KOPT-K1 (cell line): ENCODE measurements around the gene STX18.

Source experiments
- H3K27ac ChIP-seq: fragments of 200-600 bp; sonication (generic); 2 replicates; pipeline ENCODE4 v1.5.1; 2016; ENCODE audit warnings: antibody characterized with exemption, mild to moderate bottlenecking, low read depth, low read length; ENCODE audit not compliant: poor library complexity, severe bottlenecking
- H3K36me3 ChIP-seq: fragments of 200-600 bp; sonication (generic); 2 replicates; pipeline ENCODE4 v1.5.1; 2017; ENCODE audit warnings: antibody characterized with exemption, mild to moderate bottlenecking, low read length, moderate library complexity; ENCODE audit not compliant: insufficient read depth
- H3K9me3 ChIP-seq: fragments of 200-600 bp; sonication (generic); 2 replicates; pipeline ENCODE4 v1.5.1; 2017; ENCODE audit warnings: antibody characterized with exemption, low read length, mild to moderate bottlenecking; ENCODE audit not compliant: insufficient read depth, poor library complexity, severe bottlenecking

Gene STX18

DNA sequence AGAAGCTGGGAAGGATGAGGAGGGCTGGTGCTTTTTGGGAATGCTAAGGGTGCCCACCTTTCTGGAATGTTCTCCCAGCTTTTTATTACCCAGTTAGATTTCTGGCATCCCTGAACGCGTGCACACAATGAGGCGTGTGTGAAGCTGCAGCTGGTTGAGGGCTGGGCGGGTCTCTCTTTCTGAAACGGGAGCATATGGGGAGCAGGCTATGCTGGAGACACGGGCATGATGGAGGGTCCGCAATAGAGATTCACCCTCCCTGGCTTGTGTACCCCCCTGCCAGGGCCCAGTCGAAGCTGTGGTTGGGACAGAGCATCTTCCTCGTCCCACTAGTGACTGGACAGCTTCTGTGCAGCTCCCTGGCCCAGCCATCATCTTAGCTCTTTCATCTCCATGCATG lies 146.5 kb downstream of the STX18 start:
- no peaks in the 10 kb centered on the region for H3K36me3 ChIP-seq
- peaks cover 5% of the 10 kb centered on the region for H3K9me3 ChIP-seq
- H3K27ac ChIP-seq, result no peak overlapping the region

DNA sequence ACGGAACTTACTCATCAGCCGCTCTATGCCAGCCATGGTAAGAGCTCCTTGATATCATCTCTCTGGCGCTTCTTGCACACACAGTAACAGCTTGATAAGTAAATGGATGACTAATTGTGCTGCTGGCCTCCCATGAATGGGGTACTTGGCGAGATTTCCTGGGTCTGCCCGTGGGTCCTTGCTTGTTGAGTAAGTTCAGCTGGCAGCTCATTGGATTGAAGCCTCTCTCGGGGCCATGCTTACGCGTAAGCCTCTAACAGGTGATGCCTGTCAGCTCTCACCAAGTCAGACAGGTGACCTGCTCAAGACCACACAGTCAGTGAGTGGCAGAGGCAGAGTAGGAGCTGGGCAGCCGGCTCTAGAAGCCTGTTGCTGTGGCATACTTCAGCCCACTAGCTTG lies 147.2 kb downstream of the STX18 start:
- Histone ChIP-seq H3K36me3 (no peaks in the 10 kb centered on the region), H3K27ac (no peak overlapping the region), H3K9me3 (no peaks in the 10 kb centered on the region)

DNA sequence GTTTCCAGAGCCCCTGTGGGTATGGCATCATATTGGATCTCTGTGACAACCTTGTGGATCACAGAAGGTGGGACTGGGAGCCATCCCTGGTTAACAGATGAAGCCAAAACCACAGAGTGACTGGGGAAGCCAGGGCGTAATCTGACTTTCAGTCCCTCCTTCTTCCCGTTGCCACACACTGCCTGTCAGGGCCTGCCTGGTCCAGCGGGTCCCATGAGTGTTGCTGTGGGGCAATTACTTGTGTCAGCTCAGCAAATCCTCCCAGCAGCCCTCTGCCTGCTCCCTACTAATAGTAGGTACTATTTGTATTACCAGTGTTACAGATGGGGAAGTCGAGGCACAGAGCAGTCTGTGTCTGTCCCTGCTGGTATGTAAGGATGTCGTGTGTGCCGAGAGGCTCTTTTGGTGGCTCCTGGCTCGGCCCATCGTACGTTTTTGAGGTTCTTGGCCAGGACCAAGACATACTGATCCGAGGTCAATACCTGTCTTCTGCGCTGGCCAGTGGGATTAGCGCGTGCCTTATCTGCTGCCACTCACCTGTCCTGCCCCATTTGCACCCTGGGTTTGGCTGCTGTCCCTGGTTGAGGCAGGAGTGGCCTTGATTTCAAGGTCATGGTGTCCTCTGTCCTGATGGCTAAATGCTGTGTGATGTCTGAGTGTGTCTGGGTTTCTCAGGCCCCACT lies 149.2 kb downstream of the STX18 start:
- H3K36me3 ChIP-seq, result no peaks in the 10 kb centered on the region
- no peaks in the 10 kb centered on the region for H3K9me3 ChIP-seq
- H3K27ac ChIP-seq, result no peak overlapping the region

DNA sequence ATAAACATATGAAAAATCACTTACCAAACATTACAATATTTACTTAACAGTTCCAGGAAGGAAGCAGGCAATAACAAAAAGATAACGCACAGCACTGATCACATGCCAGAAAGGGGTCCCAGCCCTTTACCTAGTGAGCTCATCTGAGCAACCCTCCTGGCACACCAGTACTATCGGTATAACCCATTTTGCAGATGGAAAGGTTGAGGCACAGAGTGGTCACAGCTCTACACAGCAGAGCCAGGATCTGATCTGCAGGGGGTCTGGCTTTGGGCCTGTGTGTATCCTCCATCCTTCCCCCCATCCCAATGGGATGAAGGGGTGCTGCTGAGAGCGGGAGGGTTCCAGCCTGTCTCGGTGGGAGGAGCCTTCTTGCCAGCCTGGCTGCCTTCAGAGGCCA lies 150.0 kb downstream of the STX18 start:
- Histone ChIP-seq H3K36me3 (no peaks in the 10 kb centered on the region), H3K27ac (no peak overlapping the region), H3K9me3 (no peaks in the 10 kb centered on the region)

DNA sequence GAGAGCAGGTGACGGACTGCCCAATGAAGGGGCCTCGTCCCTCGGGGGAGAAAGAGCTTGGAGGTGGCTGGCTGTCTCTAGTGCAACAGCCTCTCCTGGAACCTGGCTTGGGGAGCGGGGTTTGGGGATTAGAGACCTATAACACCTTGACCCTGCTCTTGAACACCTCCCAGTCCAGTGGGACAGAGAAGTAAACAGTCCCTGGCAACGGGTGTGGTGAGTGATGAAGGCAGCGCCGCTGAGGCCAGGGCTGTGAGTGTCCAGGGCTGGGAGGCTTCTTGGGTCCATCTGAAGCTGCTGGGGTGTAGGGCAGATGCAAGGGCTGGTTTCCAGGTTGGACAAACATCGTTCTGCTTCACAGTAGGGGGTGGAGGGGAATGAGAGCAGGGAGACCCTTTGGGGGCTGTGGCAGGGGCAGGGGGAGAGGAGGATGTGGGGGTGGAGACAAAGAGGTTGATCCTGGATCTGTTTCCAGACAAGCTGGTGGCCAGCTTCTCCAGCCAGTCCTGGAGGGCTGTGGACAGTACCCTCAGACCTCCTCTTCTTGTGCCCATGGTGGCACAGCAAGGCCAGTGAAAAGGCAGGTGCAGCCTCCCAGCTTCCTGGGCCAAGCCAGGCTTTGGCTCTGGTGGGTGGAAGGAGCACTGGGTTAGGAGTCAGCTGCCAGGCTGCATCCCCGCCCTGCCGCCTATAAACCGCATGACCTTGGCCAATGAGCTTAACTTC lies 151.2 kb downstream of the STX18 start:
- Histone ChIP-seq H3K36me3 (no peaks in the 10 kb centered on the region), H3K9me3 (no peaks in the 10 kb centered on the region), H3K27ac (no peak overlapping the region)

DNA sequence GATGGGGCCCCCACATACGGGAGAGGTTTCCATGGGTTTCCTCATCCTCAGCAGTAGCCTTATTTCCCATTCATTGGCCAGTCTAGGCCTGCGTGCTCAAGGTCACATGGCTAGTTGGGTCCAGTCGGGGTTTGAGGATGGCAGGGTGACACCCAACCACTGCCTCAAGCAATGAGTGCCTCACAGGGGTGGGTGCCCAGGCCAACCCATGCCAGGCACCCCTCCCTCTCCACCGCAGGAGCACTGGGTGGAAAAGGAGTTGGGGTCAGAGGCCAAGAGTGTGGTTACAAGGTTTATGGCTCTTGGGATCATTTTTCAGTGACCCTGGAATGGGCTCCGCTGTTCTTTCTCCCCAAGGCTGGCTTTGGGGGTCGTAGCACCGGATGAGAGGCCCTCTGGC lies 151.8 kb downstream of the STX18 start:
- H3K27ac ChIP-seq, result no peak overlapping the region

DNA sequence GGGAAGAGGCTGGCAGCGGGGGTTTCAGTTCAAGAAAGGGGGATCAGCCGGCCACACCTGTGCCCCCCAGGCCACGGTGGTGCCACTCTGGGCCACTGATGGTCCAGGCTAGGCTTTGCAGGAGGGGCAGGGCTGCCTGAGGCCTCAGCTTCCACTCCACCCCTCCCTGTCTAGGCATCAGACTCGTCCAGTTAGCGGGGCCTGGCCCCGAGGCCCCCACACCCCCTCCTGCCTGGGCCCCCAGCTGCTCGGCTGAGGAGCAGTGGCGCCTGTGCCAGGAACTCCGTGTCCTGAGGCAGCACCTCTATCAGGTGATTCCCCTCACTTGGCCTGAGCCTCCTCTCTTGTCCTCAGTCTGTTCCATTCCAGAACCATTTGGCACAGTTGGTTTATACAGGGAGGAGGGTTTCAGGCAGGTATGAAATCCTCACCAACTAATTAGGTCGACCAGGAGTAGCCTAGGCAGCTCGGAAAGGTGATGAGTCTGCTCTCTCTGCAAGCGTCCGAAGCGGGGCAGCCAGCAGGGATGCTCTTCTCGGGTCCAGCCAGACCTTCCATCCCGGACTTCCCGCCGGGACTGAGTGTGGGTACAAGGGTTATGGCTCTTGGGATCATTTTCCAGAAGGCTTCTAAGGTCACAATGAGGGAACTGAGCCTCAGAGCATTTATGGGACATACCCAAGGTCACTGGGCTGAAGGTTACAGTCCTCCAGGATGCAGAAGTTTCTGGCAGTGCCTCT lies 152.8 kb downstream of the STX18 start:
- H3K9me3 ChIP-seq, result no peaks in the 10 kb centered on the region
- H3K36me3 ChIP-seq, result no peaks in the 10 kb centered on the region
- no peak overlapping the region for H3K27ac ChIP-seq

More for the DNA sequence above, 151.8 kb downstream of the STX18 start:
- H3K9me3 ChIP-seq, result no peaks in the 10 kb centered on the region
- no peaks in the 10 kb centered on the region for H3K36me3 ChIP-seq

DNA sequence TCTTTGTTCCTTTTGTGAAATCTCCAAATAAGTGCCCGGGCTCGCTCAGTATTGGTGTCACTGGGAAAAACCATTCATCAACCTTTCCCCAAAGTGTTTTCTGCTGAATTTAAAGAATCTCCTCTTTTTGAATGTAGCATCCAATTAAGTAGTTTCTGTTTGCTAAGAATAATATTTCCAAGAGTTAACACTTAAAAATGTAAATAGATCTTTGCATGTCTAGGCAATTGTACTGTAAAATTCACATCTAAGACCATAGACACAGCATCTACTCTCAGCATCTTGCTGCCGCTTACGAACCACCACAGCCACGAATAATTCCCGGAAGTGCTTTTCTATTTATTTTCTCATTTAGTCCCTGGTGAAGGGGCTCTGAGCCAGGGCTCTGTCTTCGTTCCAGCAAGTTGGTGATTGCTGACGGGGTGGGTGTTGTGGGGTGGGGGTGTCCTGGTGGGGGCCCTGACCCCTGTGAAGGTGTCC lies 153.5 kb downstream of the STX18 start:
- Histone ChIP-seq H3K27ac (no peak overlapping the region), H3K36me3 (no peaks in the 10 kb centered on the region), H3K9me3 (no peaks in the 10 kb centered on the region)

DNA sequence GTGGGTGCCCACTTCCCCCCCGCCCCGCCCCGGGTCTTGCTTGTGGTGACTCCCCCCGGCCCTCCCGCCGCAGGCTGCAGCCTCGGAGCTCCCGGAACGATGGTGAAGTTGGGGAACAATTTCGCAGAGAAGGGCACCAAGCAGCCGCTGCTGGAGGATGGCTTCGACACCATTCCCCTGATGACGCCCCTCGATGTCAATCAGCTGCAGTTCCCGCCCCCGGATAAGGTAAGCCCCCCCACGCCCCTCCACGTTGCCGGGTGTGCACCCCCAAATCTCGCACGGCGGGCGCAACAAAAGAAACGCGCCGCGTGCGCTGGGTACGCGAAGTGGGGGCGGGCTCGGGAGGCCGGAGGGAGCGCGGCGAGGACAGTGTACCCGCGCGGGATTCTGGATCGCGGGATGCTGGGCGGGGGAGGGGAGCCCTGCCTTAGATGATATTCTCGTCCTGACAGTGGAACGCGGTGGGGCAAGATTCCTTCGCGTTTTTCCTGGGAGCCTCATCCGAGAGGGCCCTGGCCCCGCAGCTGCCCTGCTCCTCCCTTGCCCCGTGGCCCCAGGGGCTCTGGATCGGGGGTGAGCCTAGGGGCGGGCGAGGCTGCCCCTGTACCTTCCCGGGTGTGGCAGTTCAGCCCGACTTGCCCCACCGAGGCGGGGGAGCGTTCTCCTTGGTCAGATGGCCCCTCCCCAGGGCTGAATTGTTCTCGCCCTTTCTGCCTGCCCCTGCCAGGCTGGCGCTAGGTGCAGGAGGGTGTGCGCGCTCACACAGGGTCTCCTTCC lies 154.1 kb downstream of the STX18 start:
- H3K27ac ChIP-seq, result no peak overlapping the region
- no peaks in the 10 kb centered on the region for H3K36me3 ChIP-seq
- H3K9me3 ChIP-seq, result no peaks in the 10 kb centered on the region

DNA sequence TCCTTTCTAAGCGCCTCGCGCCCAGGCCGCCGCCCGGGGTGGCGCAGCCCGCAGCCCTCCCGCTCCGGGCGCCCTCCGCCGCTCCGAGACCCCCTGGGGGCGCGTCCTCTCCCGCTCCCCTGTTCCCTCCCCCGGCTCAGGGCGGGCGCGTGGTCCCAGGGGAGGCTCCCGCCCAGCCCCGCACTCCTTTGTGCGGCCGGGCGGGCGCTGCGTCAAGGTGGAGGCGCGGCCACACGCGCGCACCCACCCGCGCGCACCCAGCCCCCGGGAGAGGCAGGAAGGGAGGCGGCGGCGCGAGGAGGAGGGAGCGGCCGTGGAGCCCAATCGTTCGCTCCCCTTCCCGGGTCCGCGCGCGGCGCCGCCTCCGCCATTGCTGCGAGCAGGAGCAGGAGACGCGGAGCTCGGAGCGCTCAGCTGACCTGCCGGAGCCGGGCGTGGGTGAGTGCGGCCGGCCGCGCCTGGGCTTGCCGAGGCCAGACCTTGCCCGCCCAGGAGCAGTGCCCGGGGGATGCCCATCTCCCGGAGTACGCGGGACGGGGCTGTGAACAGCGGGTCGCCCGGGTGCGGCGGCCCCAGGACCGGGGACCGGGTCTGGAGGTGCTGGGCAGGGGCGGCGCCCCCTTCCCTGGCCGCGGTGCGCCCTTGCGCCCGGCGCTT lies 155.0 kb downstream of the STX18 start, which contains the start of gene NSG1:
Gene NSG1 (plus strand): TSS at position 367 of the 657 bp plus-strand sequence. CDS start 528 bp downstream, outside the sequence.
- H3K9me3 ChIP-seq, result no peaks in the 10 kb centered on the region
- no peak within 1 kb of the TSS for H3K27ac ChIP-seq
- no peaks in the 10 kb centered on the region for H3K36me3 ChIP-seq

DNA sequence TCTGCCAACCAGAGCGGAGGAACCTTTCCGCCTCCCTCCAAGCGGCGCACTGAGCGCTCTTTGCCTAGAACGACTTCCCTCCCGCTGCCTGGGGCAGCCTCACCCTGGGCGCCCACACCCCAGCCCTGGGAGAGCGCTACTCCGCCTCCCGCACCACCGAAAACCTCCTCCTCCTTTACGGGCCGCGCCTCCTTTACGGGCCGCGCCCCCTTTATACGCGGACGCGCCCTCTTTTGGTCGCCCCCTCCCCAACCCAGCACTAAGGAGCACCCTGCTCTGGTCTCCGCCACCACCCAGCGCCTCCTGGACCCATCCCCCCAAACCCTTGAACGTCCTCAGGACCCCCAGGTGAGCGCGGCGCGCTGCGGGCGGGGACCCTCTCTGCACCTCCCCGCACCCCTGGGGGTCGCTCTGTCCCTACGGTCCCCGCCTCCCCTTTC lies 155.5 kb downstream of the STX18 start:
- H3K9me3 ChIP-seq, result no peaks in the 10 kb centered on the region
- no peak overlapping the region for H3K27ac ChIP-seq
- no peaks in the 10 kb centered on the region for H3K36me3 ChIP-seq

DNA sequence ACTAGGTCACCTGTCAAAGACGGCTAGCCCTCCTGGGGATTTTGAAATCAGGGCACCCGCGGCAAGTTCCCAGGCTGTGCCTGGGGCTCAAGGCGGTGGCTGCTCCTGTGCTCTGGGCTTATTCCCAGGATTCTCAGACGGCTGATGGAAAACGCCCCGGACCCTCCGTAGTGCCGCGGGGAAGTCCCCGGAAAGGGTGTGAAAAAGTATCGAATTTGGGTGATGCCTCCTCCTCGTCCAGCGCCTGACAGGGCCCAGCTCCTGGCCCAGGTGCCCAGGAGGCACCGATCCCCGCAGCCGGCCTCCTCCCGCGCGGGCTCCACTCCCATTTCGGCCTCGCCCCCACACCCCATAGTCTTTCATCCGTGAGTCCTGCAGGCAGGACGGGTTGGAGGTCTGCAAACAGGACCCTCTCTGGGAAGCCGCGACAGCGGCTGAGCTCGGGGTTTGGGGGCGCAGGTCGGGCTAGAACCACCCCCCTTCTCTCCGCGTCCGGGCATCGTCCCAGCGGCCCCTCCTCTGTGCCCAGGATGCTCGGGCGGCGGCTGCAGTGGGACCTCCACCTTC lies 156.0 kb downstream of the STX18 start:
- no peaks in the 10 kb centered on the region for H3K9me3 ChIP-seq
- H3K36me3 ChIP-seq, result no peaks in the 10 kb centered on the region
- H3K27ac ChIP-seq, result no peak overlapping the region

DNA sequence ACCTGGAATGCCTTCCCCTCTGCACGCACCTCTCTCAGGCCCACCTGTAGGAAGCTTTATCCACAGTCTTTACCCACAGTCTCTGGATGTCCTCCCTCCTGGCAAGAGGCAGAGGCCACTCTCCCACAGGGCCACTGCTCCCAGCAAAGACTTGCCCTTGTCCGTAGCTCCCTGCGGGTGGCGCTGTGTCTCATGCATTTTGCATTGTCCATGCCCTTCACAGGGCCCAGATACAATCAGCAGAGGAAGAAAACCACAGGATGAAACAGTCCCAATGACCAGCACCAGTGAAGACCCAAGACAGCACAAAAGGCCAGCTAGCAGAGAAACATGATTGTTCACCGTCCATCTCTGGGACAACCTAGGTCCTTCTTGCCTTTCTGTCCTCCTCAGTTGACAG lies 157.0 kb downstream of the STX18 start:
- Histone ChIP-seq H3K27ac (no peak overlapping the region), H3K9me3 (no peaks in the 10 kb centered on the region), H3K36me3 (no peaks in the 10 kb centered on the region)

DNA sequence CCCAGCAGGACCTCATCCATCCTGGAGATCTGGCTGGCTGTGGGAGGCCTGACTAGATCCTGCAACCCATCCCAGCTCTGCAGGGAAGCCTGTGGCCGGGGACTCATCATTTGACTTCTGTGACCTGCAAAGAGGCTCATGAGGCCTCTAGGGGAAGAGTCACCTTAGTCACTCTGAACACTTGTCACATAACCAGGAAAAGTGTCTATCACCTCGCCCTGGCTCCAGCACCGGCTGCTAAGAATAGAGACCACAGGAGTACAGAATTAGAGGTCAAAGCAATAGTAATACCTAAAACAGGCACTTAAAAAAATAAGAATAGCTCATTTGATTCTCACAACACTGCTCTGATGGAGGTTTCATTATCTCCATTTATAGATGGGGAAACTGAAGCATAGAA lies 158.8 kb downstream of the STX18 start:
- H3K36me3 ChIP-seq, result no peaks in the 10 kb centered on the region
- no peak overlapping the region for H3K27ac ChIP-seq
- H3K9me3 ChIP-seq, result no peaks in the 10 kb centered on the region
